HepG2 (cell line): ENCODE data around the gene FSCN2. TPM values are rescaled to one million over a fixed set of nuclear protein-coding genes. Genes with fewer than 3 reads are reported as not detected.

Experiments used
- AGO1 ChIP-seq: fragments of 200-400 bp; formaldehyde crosslinking; IDR thresholded peaks from 2 replicates; pipeline ENCODE4 v1.6.1; 2017; ENCODE audit warnings: mild to moderate bottlenecking, low read depth, low read length, moderate library complexity; ENCODE audit not compliant: poor library complexity, severe bottlenecking
- ARID2 ChIP-seq: sonication (generic); formaldehyde crosslinking; IDR thresholded peaks from 2 replicates; pipeline ENCODE4 v1.8.1; 2022; ENCODE audit warnings: mild to moderate bottlenecking, missing genetic modification reagents, borderline replicate concordance
- EP300 ChIP-seq, 3 experiments: sonication (generic) in 1 of 3; formaldehyde crosslinking in 1 of 3; IDR thresholded peaks; 2 replicates each; pipeline versions ENCODE4 v1.5.1 to v1.6.1; 2011 to 2020; ENCODE audit warnings: low read depth in 2 of 3, low read length in 2 of 3, borderline replicate concordance in 1 of 3, improper control_type of control experiment in 1 of 3, mild to moderate bottlenecking in 1 of 3, missing genetic modification reagents in 1 of 3, moderate library complexity in 1 of 3
- ETV5 ChIP-seq: IDR thresholded peaks from 2 replicates; pipeline ENCODE4 v1.6.1; 2018; ENCODE audit warnings: missing biosample characterization, missing genetic modification reagents, inconsistent platforms, borderline replicate concordance
- MAX ChIP-seq: IDR thresholded peaks from 2 replicates; pipeline ENCODE4 v1.6.1; 2012; ENCODE audit warnings: inconsistent platforms
- MBD4 ChIP-seq: IDR thresholded peaks from 2 replicates; pipeline ENCODE4 v1.6.1; 2012; ENCODE audit warnings: low read length, inconsistent platforms, borderline replicate concordance
- MEIS2 ChIP-seq: sonication (generic); formaldehyde crosslinking; IDR thresholded peaks from 2 replicates; pipeline ENCODE4 v1.9.0; 2021; ENCODE audit warnings: mild to moderate bottlenecking, missing genetic modification reagents
- NFRKB ChIP-seq: fragments of 450-650 bp; IDR thresholded peaks from 2 replicates; pipeline ENCODE4 v1.6.1; 2017
- PAXIP1 ChIP-seq: sonication (generic); formaldehyde crosslinking; conservative IDR thresholded peaks from 2 replicates; pipeline ENCODE4 v1.4.0; 2020; ENCODE audit warnings: mild to moderate bottlenecking, missing genetic modification reagents, moderate library complexity
- SCMH1 ChIP-seq: sonication (generic); formaldehyde crosslinking; IDR thresholded peaks from 2 replicates; pipeline ENCODE4 v1.9.0; 2021; ENCODE audit warnings: missing genetic modification reagents, mild to moderate bottlenecking, borderline replicate concordance
- SMYD3 ChIP-seq: sonication (generic); formaldehyde crosslinking; IDR thresholded peaks from 2 replicates; pipeline ENCODE4 v1.8.1; 2023; ENCODE audit warnings: mild to moderate bottlenecking, missing genetic modification reagents
- SP140L ChIP-seq: sonication (generic); formaldehyde crosslinking; IDR thresholded peaks from 2 replicates; pipeline ENCODE4 v1.4.0; 2020; ENCODE audit warnings: missing genetic modification reagents, borderline replicate concordance
- TBX3 ChIP-seq: fragments of 450-650 bp; IDR thresholded peaks from 2 replicates; pipeline ENCODE4 v1.6.1; 2017; ENCODE audit warnings: antibody characterized with exemption, mild to moderate bottlenecking, inconsistent platforms, borderline replicate concordance
- THAP11 ChIP-seq: IDR thresholded peaks from 2 replicates; pipeline ENCODE4 v1.6.1; 2016; ENCODE audit warnings: missing biosample characterization, missing genetic modification reagents
- ZBTB21 ChIP-seq: sonication (generic); formaldehyde crosslinking; IDR thresholded peaks from 2 replicates; pipeline ENCODE4 v1.4.0; 2020; ENCODE audit warnings: missing genetic modification reagents
- ZNF253 ChIP-seq: sonication (generic); formaldehyde crosslinking; IDR thresholded peaks from 2 replicates; pipeline ENCODE4 v1.8.0; 2022; ENCODE audit warnings: mild to moderate bottlenecking, missing genetic modification reagents, borderline replicate concordance
- ZNF562 ChIP-seq: sonication (generic); formaldehyde crosslinking; IDR thresholded peaks from 2 replicates; pipeline ENCODE4 v1.8.0; 2022; ENCODE audit warnings: missing genetic modification reagents, borderline replicate concordance
- ZNF616 ChIP-seq: sonication (generic); formaldehyde crosslinking; IDR thresholded peaks from 2 replicates; pipeline ENCODE4 v1.5.0; 2020; ENCODE audit warnings: low read depth, mild to moderate bottlenecking, missing genetic modification reagents
- ZNF619 ChIP-seq: sonication (generic); formaldehyde crosslinking; IDR thresholded peaks from 2 replicates; pipeline ENCODE4 v1.4.0; 2020; ENCODE audit warnings: mild to moderate bottlenecking, missing genetic modification reagents
- ZNF670 ChIP-seq: sonication (generic); formaldehyde crosslinking; IDR thresholded peaks from 2 replicates; pipeline ENCODE4 v1.8.0; 2022; ENCODE audit warnings: mild to moderate bottlenecking, missing genetic modification reagents, borderline replicate concordance
- ZNF879 ChIP-seq: sonication (generic); formaldehyde crosslinking; IDR thresholded peaks from 2 replicates; pipeline ENCODE4 v1.8.1; 2023; ENCODE audit warnings: missing genetic modification reagents
- polyA plus RNA-seq, 8 experiments: library from polyadenylated mRNA; depleted of rRNA in 3 of 8; stranded (reverse) in 7 of 8; unstranded in 1 of 8; fragments of >200 nt; fragmentation: Illumina TruSeq in 4 of 8; extraction: Trizol in 4 of 8; gene quantifications; 2 replicates each; pipeline versions ENCODE4 v1.2.1 to v1.2.3, GENCODE V29; 2011 to 2016; ENCODE audit warnings: low read depth in 4 of 8, missing spikeins in 1 of 8, mixed read lengths in 1 of 8; ENCODE audit not compliant: insufficient read depth in 1 of 8
- total RNA-seq, 5 experiments: library from RNA; depleted of rRNA; stranded (reverse); fragments of >200 nt; fragmentation: Illumina TruSeq; extraction: Trizol; gene quantifications; 2 replicates each; pipeline ENCODE4 v1.2.3, GENCODE V29; 2016; ENCODE audit warnings: low read depth in 1 of 5
- TF ChIP-seq, protein P1 (sequence below): IDR thresholded peaks from 2 replicates; pipeline ENCODE4 v1.6.1; 2018; ENCODE audit warnings: missing genetic modification reagents
- TF ChIP-seq, protein P2 (sequence below): sonication (generic); formaldehyde crosslinking; IDR thresholded peaks from 2 replicates; pipeline ENCODE4 v1.4.0; 2020; ENCODE audit warnings: mild to moderate bottlenecking, low read depth, missing genetic modification reagents

The FSCN2 gene
- total and polyA plus RNA-seq, 2 of the 13 experiments (the other 11 are each of a cell fraction or from before 2014, with no cell fraction given) = 0.09 TPM; not detected in 1

- TF ChIP-seq MAX = peak; percentile 90
- TF ChIP-seq MEIS2 = no peak
- peak; percentile 58 for TF ChIP-seq ETV5 (CRISPR knock-in tag)
- TF ChIP-seq TBX3 = no peak
- TF ChIP-seq SMYD3 = peak; percentile 69; the same call in 1 of the 2 replicates
- no peak for TF ChIP-seq NFRKB
- TF ChIP-seq ZNF670 (CRISPR knock-in tag) = peak; percentile 52; the same call in 1 of the 2 replicates
- no peak for TF ChIP-seq SCMH1 (CRISPR knock-in tag)
- no peak for TF ChIP-seq ZNF879 (CRISPR knock-in tag)
- no peak for TF ChIP-seq ZNF562 (CRISPR knock-in tag)
- peak; percentile 46 to 67; a peak in 2 of 4 replicates for TF ChIP-seq EP300 (IDR thresholded peaks at IDR 0.05; ENCODE audit: low read depth in 2 of 2, low read length in 2 of 2)
- no peak for TF ChIP-seq EP300 (CRISPR knock-in tag; IDR thresholded peaks at IDR 0.05; ENCODE audit: borderline replicate concordance)
- no peak for TF ChIP-seq AGO1
- TF ChIP-seq ARID2 = no peak
- peak; percentile 36; the same call in 1 of the 2 replicates for TF ChIP-seq PAXIP1 (CRISPR knock-in tag)
- TF ChIP-seq ZNF253 = no peak
- peak; percentile 83 for TF ChIP-seq ZNF616
- TF ChIP-seq THAP11 (CRISPR knock-in tag) = peak; percentile 74
- TF ChIP-seq ZBTB21 (CRISPR knock-in tag) = no peak
- TF ChIP-seq, protein P1, sequence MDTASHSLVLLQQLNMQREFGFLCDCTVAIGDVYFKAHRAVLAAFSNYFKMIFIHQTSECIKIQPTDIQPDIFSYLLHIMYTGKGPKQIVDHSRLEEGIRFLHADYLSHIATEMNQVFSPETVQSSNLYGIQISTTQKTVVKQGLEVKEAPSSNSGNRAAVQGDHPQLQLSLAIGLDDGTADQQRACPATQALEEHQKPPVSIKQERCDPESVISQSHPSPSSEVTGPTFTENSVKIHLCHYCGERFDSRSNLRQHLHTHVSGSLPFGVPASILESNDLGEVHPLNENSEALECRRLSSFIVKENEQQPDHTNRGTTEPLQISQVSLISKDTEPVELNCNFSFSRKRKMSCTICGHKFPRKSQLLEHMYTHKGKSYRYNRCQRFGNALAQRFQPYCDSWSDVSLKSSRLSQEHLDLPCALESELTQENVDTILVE = peak; percentile 40; the same call in 1 of the 2 replicates
- TF ChIP-seq, protein P2, sequence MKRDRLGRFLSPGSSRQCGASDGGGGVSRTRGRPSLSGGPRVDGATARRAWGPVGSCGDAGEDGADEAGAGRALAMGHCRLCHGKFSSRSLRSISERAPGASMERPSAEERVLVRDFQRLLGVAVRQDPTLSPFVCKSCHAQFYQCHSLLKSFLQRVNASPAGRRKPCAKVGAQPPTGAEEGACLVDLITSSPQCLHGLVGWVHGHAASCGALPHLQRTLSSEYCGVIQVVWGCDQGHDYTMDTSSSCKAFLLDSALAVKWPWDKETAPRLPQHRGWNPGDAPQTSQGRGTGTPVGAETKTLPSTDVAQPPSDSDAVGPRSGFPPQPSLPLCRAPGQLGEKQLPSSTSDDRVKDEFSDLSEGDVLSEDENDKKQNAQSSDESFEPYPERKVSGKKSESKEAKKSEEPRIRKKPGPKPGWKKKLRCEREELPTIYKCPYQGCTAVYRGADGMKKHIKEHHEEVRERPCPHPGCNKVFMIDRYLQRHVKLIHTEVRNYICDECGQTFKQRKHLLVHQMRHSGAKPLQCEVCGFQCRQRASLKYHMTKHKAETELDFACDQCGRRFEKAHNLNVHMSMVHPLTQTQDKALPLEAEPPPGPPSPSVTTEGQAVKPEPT (CRISPR knock-in tag) = 0 out of 2 replicates have a peak, but pooled peaks have one; percentile 59
- peak; percentile 73 for TF ChIP-seq ZNF619 (CRISPR knock-in tag)
- no peak for TF ChIP-seq MBD4
- TF ChIP-seq SP140L (CRISPR knock-in tag) = no peak
Observed at GRCh38 chr17:81484195-81484979, 43.8 kb upstream of the FSCN2 start (continued).
